Astrocyte of the hippocampus (primary cell): Measurements from ENCODE around the gene COX4I1.
"Not testable (repeated sequence)": the region's sequence is repeated elsewhere in the genome, so short reads cannot be mapped to it uniquely, and the experiment has no call there.

Experiments
- DNase-seq: peaks from one replicate; pipeline ENCODE4 v3.0.0; 2011; ENCODE audit warnings: low read depth, low spot score

The COX4I1 gene

GRCh38 chr16:85823328-85823920 lies 23.9 kb downstream of the COX4I1 start:
- DNase-seq = no peak

DNA sequence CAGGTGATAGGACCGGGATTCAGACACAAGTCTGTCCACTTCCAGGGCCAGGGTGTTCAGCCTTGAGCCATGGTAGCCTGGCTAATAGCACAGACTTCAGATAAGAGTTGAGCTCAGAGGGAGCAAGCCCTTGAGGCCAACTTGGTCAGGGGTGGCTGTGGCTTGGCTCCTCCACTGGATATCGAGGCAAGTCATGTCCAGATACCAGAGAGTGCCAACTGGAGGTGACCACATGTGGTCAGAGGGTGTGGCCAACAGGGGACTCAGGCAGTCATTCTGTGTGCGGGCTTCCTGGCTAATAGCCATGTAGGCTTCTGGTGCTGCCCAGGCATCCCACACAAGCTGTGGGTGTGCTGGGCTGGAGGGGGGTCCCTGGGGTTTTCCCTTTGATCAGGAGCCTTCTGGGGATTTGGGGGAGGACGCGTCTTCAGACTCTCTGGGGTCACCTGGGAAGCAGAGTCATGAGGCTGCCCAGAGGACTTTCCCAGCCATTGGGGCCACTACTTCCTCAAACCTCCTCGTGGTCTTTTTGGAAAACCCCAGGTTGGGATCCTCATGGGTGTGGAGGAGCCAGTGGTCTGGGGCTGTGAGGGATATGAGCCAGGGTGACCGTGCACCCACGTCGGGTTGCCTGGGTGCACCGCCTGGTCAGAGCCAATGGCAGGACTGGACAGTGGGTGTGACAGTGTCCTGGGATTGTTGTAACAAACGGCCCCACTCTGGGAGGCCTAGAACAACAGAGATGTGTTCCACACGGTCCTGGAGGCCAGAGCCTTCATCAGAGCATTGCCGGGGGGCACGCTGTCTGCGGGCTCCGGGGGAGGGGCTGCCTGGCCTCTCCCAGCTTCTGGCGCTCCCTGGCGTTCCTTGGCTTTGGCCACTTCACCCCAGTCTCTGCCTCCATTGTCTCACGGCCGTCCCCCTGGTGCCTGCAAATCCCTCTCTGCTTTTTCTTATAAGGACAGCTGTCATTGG lies 25.0 kb downstream of the COX4I1 start:
- no peak for DNase-seq

DNA sequence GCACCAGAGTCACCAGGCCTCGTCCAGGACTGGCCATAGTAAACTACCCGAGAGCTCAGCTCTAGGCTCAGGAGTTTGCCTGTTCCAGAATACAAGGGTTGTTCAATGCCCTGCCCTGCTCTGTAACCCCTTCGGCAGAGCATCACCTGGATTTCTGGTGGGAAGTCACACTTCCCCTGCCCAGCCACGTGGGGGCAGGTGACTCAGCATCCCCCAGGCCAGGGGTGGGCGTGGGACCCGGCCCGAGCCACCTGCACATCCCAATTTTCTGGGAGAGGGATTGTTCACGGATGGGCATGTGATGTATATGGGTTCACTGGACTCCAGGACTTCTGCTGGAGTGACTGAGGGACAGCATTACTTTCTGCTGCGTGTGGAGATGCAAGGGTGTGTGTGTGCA lies 25.8 kb downstream of the COX4I1 start:
- DNase-seq = no peak

- no peak for DNase-seq
Measured at GRCh38 chr16:85826686-85827247, 27.3 kb downstream of the COX4I1 start.

- no peak for DNase-seq
Measured at GRCh38 chr16:85828166-85828565, 28.7 kb downstream of the COX4I1 start.

DNA sequence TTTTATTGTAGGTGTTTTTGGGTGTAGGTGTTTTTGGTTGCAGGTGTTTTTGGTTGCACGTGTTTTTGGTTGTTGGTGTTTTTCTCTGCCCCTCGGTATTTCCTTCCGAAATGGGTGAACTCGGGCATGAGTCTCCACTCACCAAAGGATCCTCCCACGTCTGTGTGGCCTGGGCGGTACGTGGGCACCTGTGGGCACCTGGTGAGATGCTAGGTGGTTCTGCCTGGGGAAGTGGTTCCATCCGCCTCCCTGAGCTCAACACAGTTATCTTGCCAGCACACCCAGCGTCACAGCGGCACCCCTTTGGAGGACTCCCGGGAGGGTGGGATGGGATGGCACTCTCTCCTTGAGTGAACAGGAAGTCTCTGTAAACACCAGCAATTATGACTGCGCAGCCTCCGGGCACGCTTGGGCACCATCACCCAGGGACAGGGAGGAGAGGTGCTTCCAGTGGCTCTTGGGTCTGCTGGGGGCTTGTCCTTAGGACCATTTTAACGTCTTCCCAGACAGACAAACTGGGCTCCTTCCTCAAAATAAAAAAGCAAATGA lies 29.8 kb downstream of the COX4I1 start:
- no peak for DNase-seq

DNA sequence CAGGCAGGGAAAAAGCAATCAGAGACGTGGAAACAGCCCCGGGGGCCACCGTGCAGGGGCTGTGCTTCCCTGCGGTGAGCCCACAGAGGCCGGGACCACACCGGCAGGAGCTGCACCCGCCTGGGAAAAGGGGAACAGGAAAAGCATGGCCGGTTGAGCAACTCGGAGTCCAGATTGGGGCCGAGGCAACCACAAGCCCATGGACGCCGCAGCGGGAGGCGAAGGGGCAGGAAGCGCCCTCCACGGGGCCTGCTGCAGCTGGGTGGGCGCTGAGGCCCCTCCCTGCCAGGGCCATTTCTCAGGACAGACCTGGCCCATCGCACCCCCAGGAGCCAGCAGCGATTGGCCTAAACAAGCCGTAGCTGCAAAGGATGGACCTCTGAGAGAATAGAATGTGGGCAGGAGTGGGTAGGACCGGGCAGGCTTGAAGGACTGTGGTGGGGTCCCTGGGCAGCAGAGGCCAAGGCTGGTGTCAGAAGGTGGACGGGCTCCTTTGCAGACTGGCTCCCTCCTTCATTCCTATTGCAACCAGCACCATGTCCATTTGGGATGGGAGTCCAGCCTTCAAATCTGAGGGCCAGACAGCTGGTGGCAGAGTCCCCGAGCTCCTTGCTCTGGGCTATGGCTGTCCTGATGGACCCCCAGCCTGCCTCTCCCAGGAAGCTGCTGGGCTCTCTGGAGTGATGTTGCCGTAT lies 30.4 kb downstream of the COX4I1 start:
- DNase-seq = no peak

DNA sequence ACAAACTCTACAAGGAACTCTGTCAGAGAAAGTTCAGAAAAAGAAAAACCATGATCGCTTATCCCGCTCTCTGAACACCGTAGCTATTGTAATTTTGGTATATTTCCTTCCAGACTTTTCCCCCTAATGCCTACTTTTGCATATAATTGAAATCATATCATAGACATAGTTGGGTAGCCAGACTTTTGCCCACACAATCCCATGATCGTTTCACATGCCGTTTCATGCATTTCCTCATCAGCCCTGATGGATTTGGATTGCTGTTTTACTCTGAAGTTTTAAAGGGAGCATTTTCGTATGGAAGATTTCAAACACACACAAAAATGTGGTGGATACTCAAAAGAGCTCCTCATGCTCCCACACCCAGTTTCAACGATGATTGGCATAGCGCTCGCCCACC lies 31.3 kb downstream of the COX4I1 start:
- DNase-seq = no peak

DNA sequence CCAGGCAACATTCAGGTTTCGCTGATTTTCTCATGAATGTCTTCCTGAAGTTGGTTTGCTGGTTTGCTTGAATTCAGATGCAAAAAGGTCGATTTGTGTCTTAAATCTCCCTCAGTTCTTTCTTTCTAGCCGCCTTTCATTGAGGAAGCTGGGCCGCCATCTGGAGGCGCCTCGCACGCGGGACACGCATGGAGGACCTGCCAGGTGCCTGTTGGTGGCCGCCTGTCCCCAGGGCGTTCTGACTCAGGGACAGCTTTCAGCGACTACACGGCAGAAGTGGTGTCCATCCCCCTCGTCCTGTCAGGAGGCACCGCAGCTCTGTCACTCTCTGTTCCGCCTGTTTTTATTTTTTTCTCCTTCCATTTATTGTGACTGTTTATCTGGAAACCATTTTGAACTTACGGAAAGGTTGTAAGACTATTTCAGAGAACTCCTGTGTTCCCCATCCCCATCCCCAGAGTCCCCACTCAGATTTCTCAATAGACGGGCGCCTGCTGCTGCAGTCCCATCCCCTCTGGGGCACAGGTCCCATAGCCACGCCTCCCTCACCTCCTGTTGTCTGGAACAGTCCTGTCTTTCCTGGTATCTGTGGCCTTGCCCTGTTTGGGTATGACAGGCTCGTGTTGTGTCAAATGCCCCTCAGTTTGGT lies 33.2 kb downstream of the COX4I1 start:
- no peak for DNase-seq

GRCh38 chr16:85833219-85833920 lies 33.9 kb downstream of the COX4I1 start:
- DNase-seq = no peak

GRCh38 chr16:85834741-85835140 lies 35.2 kb downstream of the COX4I1 start:
- no peak for DNase-seq

GRCh38 chr16:85835227-85835751 lies 35.8 kb downstream of the COX4I1 start:
- no peak for DNase-seq

DNA sequence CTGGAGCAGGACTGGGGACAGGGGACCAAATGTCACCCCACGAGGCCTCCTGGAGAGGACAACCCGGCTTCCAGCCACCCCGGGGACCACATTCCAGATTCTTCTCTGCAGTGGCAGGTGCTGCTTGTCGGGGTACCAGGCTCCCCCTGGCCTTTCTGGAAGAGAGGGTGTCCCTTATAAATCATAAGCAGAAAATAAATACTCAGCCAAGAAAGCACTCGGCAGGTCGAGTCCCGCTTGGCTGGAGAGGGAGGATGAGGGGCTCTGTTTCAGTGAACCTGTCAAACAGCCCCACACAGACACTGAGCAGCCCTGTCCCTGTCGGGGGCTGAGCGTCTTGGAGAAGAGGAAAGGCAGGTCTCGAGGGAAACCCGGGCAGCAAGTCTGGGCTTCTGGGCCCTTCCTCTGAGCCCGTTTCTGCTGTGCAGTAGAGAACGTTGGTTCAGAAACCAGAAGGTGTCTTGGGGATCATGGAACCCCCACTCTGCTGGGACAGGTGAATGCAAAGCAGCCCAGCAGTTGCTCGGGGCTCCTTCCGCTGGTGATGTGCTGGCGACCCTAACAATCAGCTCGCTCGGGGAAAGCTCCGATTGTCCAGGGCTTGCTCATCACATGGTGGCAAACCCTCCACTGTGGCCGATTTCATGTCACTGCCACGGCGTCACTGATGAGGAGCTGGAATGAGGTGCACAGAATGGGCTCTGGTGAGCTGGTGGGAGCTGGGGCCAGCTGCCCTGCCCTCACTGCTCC lies 36.6 kb downstream of the COX4I1 start:
- no peak for DNase-seq

- no peak for DNase-seq
Measured at GRCh38 chr16:85836706-85837582, 37.4 kb downstream of the COX4I1 start.

GRCh38 chr16:85837654-85838053 lies 38.2 kb downstream of the COX4I1 start:
- not testable (repeated sequence) for DNase-seq

DNA sequence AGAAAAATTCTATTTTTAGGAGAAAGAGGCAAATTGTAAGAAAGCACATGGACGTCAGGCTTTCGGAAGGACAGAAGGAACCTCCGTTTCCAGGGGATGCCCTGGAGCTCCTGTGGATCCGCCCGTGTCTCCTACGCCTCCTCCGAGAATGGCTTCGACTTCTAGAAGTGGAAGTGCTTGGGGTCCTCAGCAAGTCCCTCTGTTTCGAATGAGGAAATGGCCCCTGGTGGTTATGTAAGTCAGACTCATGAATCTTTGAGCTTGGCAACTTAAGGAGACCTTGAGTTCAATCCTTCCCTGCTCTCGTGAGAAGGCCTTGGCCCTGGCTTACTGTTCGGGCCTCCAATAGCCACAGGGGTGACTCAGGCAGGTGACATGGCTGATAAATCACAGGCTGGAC lies 38.9 kb downstream of the COX4I1 start:
- no peak for DNase-seq

DNA sequence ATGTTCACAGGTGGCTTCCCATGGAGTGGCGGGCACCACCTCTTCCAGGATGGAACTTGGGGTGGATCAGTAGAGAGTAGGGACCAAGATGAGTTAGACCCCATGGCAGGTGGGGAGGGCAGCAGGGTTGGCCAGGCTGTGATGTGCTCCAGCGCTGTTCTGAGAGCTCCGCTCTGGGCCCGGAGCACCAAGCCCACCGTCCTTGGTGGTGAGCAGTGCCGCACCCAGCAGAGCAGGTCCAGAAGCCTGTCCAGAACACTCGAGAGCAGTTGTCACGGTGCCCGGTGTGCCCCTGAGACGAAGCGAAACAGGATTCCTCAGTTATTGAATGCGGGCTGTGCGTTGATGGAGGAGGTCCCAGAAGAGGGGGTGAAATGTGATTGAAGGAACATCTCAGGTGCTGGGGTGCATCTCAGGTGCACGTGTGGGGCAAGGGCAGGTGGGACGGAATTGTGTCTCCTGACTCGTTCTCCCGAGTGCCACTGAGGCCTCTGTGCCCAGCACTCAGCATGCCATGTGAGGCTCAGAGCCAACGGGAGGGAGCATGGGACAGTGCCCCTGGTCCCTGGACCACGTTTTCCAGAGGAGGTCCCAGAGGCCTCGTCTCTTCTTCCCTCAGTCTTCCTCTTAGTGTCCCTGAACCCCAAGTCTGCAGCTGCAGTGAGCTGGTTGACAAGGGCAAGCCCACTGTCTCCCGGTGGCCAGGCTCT lies 39.5 kb downstream of the COX4I1 start:
- no peak for DNase-seq

DNA sequence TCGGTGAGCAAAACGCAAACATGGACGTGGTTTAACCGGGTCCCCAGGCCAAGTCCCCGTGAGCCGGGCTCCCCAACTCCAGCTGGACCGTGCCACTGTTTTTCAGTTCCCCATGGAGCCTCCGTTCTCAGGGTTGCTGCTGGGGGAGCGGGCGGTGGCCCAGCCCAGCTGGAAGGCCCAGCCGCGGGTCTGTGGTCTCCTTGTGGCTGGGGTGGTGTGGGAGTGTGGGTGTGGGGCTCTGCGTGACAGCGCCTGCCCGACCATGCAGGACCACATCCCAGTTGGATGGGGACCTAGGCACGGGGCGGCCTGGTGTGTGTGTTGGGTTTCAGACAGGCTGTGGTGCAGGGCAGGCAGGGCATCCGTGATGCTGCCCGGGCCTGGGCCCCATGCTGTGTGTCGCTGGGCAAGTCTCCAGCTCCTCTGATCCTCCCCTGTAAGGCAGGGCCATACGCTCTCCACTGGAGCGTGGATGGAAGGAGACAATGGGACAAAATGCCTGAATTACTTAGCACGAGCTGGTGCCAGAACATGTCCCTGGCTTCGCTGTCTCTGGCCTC lies 40.3 kb downstream of the COX4I1 start:
- no peak for DNase-seq
